Lower leg skin (tissue), 4 donors: ENCODE measurements around the gene THRA. TPM values are rescaled to one million over a fixed set of nuclear protein-coding genes. Genes with fewer than 3 reads are reported as not detected.

Experiments
- DNase-seq, 2 donors: peaks; one replicate each; pipeline ENCODE4 v3.0.0-alpha.2; 2019; ENCODE audit warnings: low spot score in 2 of 2
- H3K4me3 ChIP-seq: fragments of 200-600 bp; sonication (generic); 2 replicates; pipeline ENCODE4 v1.5.1; 2017; ENCODE audit warnings: mild to moderate bottlenecking, low read depth; ENCODE audit not compliant: poor library complexity, severe bottlenecking
- POLR2A ChIP-seq, 2 donors: fragments of 450-650 bp; IDR thresholded peaks; one replicate each; pipeline ENCODE4 v1.6.1; 2016 to 2017; ENCODE audit warnings: antibody characterized with exemption in 2 of 2, mild to moderate bottlenecking in 1 of 2, moderate library complexity in 1 of 2
- WGBS, 2 donors: methylation state at CpG; one replicate each; pipeline ENCODE4 v1.1.5; 2018; 5-methylcytosine and 5-hydroxymethylcytosine counted together
- intact Hi-C: fragments of 100-400 bp; cut with DNase I; formaldehyde crosslinking; loops from one replicate; pipeline ENCODE4 v1.15.0; 2023; ENCODE audit warnings: low total_unique reads
- total RNA-seq, 4 donors: library from RNA; depleted of rRNA; stranded (reverse); fragments of >200 nt; gene quantifications; one replicate each; pipeline ENCODE4 v1.1.0, GENCODE V29; 2016
- TF ChIP-seq, protein P1 (sequence below), 3 donors: fragments of 450-650 bp; IDR thresholded peaks; one replicate each; pipeline ENCODE4 v1.5.1; 2016; ENCODE audit warnings: antibody characterized with exemption in 3 of 3, mild to moderate bottlenecking in 3 of 3, moderate library complexity in 2 of 3

Gene THRA
- total RNA-seq, 4 donors from 2014 or later = 28.2 to 56.8 (median 42.6) TPM

DNA sequence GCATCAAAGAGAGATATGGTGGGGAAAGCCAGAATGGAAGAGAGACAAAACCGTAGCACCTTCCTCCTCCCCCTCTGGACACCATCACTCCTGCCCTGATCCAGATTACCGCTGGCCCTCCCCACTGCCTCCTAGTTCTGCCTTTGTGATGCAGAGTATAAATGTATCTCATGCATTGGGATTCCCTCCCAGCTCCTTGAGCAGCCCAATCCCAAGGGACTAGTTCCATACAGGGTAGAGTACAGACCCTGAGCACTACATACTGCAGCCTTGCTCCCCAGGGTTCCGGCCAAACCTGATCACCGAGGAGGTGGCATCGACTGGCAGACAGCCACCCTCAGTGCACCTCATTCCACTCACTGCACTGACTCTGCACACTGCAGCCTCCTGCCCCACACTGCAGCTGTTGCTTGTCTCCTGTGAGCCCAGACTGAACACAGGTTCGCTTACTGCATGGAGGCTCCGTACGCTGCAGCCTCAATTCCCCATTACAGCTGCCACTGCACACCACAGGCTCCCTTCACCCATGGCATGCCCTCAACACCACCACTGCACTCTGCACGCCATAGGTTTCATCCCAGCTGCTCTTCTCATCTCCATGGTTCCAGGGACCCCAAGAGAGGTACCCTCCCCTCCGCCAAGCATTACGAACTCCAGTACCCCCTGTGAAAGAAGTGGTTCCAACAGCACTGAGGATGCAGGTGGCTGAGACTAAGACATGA lies 1.7 kb upstream of the THRA start:
- TF ChIP-seq, protein P1, sequence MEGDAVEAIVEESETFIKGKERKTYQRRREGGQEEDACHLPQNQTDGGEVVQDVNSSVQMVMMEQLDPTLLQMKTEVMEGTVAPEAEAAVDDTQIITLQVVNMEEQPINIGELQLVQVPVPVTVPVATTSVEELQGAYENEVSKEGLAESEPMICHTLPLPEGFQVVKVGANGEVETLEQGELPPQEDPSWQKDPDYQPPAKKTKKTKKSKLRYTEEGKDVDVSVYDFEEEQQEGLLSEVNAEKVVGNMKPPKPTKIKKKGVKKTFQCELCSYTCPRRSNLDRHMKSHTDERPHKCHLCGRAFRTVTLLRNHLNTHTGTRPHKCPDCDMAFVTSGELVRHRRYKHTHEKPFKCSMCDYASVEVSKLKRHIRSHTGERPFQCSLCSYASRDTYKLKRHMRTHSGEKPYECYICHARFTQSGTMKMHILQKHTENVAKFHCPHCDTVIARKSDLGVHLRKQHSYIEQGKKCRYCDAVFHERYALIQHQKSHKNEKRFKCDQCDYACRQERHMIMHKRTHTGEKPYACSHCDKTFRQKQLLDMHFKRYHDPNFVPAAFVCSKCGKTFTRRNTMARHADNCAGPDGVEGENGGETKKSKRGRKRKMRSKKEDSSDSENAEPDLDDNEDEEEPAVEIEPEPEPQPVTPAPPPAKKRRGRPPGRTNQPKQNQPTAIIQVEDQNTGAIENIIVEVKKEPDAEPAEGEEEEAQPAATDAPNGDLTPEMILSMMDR (IDR thresholded peaks at IDR 0.05) = no peak
- no peak for TF ChIP-seq POLR2A (IDR thresholded peaks at IDR 0.05)
- H3K4me3 ChIP-seq = no peak overlapping the region
- intact Hi-C loops = no loop called here
- DNase-seq = no peak
- WGBS, 2 donors = 73 to 76% methylated on average over 11 of the region's 11 CpGs

DNA sequence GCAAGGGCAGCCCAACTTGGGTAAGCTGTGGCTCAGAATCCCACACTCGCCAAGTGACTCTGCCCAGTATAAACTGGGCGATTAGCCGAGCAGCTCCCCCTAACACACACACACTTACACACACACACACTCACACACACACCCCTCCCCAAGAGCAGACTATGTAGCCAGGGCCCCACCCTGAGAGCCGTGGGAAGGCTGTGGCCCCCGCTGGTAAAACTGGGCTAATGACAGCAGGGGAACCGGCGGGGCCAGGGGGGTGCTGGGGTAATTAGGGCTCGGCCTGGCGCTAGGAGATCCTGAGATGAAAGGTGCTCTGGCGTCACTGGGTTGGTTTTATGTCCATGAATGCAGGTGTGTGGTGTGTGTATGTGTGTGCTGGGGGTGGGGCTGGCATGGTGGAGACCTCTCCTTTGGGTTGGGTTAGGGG lies 1.1 kb upstream of the THRA start:
- no peak for DNase-seq
- H3K4me3 ChIP-seq = no peak overlapping the region
- intact Hi-C loops = no loop called here
- 34 to 61% methylated on average over 3 to 10 of the region's 10 CpGs for WGBS, 2 donors
- TF ChIP-seq POLR2A (IDR thresholded peaks at IDR 0.05) = no peak
- TF ChIP-seq, protein P1 (IDR thresholded peaks at IDR 0.05) = no peak

DNA sequence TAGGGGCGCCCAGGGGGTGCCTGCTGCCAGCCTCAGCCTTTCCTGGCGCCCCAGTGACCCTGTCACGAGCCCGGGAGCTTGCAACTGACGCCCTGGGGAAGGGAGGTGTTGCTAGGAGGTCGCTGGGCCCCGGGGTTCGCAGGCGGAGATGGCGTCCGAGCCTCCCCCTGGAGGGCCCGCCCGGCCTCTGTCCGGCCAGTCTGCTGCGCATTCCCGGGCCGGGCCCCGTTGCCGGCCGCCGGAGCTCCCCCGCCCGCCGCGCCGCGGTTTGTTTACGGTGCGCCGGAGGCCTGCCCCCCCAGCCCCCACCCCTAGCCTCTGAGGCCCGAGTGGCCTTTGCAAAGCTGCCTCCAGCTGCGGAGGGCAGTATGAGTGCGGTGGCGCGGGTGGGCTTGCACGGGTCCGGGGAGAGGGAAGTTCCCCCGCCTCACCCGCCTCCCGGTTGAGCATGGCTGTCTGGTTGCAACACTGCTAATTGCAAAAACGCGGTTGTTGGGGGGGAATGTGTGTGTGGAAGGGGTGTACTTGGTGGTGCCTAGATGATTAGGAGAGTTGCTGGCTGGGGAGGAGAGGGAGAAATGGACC lies 514 bp downstream of the THRA start:
- 0 to 1% methylated on average over 11 to 34 of the region's 42 CpGs for WGBS, 2 donors
- intact Hi-C loops = no loop called here

DNA sequence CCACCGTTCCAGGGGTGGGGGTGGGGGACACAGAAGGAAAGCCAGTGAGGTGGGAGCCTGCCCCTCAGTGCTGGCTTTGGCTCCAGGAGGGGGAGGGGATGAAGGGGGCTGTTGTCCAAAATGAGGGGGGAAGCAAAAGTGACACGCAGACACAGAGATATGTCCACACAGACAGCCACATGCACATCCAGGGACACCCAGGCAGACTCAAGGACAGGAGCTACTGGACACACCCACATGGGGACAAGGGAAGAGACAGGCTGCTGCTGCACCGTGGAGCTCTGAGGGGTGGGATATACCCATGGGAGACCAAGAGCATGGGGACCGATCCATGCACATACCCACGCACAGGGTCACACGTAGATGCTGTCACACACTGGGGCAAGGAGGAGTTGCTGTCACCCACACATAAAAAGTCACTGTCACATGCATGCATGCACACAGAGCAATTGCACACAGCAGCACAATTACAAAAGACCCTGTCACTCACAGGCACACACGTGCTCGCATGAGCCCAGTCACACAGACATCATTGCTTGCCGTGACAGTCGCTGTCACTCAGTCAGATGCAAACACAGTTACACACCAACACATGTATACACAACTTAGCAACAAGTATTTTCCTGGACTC lies 1.3 kb downstream of the THRA start:
- intact Hi-C loops = no loop called here
- no peak for DNase-seq
- TF ChIP-seq POLR2A (IDR thresholded peaks at IDR 0.05) = no peak
- TF ChIP-seq, protein P1 (IDR thresholded peaks at IDR 0.05) = no peak
- peak overlapping the region; percentile 99 for H3K4me3 ChIP-seq
- 5 to 12% methylated on average over 10 of the region's 10 CpGs for WGBS, 2 donors

More for the DNA sequence above, 514 bp downstream of the THRA start:
- TF ChIP-seq, protein P1 (IDR thresholded peaks at IDR 0.05) = no peak
- TF ChIP-seq POLR2A (IDR thresholded peaks at IDR 0.05) = no peak
- peak in 1 of 2 donors; percentile 95 for DNase-seq
- peak overlapping the region; percentile 99 for H3K4me3 ChIP-seq

DNA sequence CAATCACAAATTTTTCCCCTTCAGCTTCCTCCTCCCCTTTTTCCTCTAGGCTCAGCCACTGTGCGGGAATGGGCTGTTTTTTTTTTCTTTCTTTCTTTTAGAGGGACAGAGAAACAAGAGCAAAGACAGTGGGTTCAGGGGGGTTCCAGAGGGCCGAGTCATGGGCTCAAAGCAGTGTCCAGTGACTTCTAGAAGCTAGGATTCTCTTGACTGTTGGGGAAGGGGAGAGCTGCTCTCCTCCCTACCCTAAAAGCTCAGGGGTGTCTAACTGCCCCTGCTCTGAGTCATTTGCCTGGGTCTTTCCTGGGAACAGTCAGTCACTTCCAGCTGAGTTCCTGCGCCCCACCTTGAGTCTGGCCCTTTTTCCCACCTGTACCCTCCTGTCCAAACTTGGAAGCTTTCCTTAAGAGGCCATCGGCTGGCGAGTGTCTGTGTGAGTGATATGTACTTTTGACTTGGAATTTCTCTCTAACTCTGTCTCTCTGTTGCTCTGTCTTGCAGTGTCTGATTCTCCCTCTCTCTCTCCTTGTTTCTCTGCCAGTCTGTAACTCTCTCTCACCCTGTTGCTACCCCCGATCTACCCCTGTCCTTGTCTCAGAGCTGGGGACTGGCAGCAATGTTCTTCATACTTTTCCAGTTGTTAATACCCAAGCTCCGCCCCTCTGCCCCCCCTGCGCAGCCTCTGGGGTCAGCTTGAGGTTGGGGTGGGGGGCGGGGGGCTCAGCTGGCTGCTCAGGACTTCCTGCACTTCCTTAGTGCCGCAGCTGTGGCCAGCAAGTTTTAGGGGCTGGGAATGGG lies 2.4 kb downstream of the THRA start:
- intact Hi-C loops = no loop called here
- WGBS, 2 donors = 14 to 18% methylated on average over 10 of the region's 10 CpGs
- TF ChIP-seq, protein P1 (IDR thresholded peaks at IDR 0.05) = no peak
- TF ChIP-seq POLR2A (IDR thresholded peaks at IDR 0.05) = no peak
- H3K4me3 ChIP-seq = no peak overlapping the region
- no peak for DNase-seq
